ACC112 (cell line): ENCODE data around the gene DTNBP1.
"Not testable (repeated sequence)": the region's sequence is repeated elsewhere in the genome, so short reads cannot be mapped to it uniquely, and the experiment has no call there.

Experiments
- H2AFZ ChIP-seq: fragments of 200-600 bp; sonication (generic); one replicate; pipeline ENCODE4 v1.6.0; 2017; ENCODE audit warnings: antibody characterized with exemption, low read length; ENCODE audit not compliant: unreplicated experiment
- H3K27ac ChIP-seq: fragments of 200-600 bp; sonication (generic); 2 replicates; pipeline ENCODE4 v1.5.1; 2014; ENCODE audit warnings: low read depth, mild to moderate bottlenecking, antibody characterized with exemption, low read length, moderate library complexity
- H3K27me3 ChIP-seq: fragments of 200-600 bp; sonication (generic); 2 replicates; pipeline ENCODE4 v1.6.1; 2014; ENCODE audit warnings: mild to moderate bottlenecking, antibody characterized with exemption, low read length, moderate library complexity, mixed read lengths; ENCODE audit not compliant: insufficient read depth
- H3K36me3 ChIP-seq: fragments of 200-600 bp; sonication (generic); 2 replicates; pipeline ENCODE4 v1.6.1; 2016; ENCODE audit warnings: mild to moderate bottlenecking, antibody characterized with exemption, low read length, moderate library complexity, mixed read lengths; ENCODE audit not compliant: insufficient read depth
- H3K4me1 ChIP-seq: fragments of 200-600 bp; sonication (generic); one replicate; pipeline ENCODE4 v1.6.1; 2016; ENCODE audit warnings: low read length, mixed read lengths; ENCODE audit not compliant: insufficient read depth, unreplicated experiment, control insufficient read depth
- H3K4me3 ChIP-seq: fragments of 200-600 bp; sonication (generic); 2 replicates; pipeline ENCODE4 v1.5.1; 2014; ENCODE audit warnings: mild to moderate bottlenecking, low read depth, low read length
- H3K79me2 ChIP-seq: fragments of 200-600 bp; sonication (generic); one replicate; pipeline ENCODE4 v1.6.0; 2016; ENCODE audit warnings: low read length; ENCODE audit not compliant: control insufficient read depth, unreplicated experiment, insufficient read depth

The DTNBP1 gene

GRCh38 chr6:15547400-15547799 is 115.4 kb downstream of the DTNBP1 start:
- no peaks in the 10 kb centered on the region for H3K36me3 ChIP-seq
- H3K27me3 ChIP-seq, result no peaks in the 10 kb centered on the region
- H3K4me1 ChIP-seq, result no peaks in the 10 kb centered on the region
- no peak overlapping the region for H3K27ac ChIP-seq
- H3K79me2 ChIP-seq, result no peaks in the 10 kb centered on the region
- H3K4me3 ChIP-seq, result no peak overlapping the region
- no peak overlapping the region for H2AFZ ChIP-seq

DNA sequence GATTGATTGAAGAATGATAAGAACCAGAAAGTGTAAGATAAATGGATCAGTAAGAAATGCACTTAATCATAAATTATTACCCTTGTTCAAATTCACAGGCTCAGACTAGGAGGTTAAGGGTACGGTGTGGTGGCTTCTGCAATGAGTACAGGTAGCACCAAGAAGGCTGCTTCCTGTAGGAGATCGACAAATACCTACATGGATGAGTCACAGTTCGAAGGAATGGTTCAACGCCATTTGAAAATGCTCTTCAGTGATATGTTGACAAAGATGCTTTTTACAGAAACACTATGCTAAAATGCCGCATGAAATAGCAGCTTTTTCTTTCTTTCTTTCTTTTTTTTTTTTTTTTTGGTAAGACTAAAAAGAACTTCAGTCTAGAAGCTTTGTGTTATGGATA is 116.2 kb downstream of the DTNBP1 start:
- Histone ChIP-seq H3K79me2 (no peaks in the 10 kb centered on the region), H3K36me3 (no peaks in the 10 kb centered on the region), H3K27me3 (no peaks in the 10 kb centered on the region), H3K4me1 (no peaks in the 10 kb centered on the region), H3K4me3 (no peak overlapping the region), H3K27ac (no peak overlapping the region), H2AFZ (no peak overlapping the region)

- H2AFZ ChIP-seq, result no peak overlapping the region
- H3K4me1 ChIP-seq, result no peaks in the 10 kb centered on the region
- H3K36me3 ChIP-seq, result no peaks in the 10 kb centered on the region
- no peak overlapping the region for H3K27ac ChIP-seq
- H3K79me2 ChIP-seq, result no peaks in the 10 kb centered on the region
- H3K4me3 ChIP-seq, result no peak overlapping the region
- H3K27me3 ChIP-seq, result no peaks in the 10 kb centered on the region
Observed at GRCh38 chr6:15544321-15544900, 118.4 kb downstream of the DTNBP1 start.

- H2AFZ ChIP-seq, H3K27ac ChIP-seq, H3K4me3 ChIP-seq, H3K79me2 ChIP-seq, H3K36me3 ChIP-seq, H3K4me1 ChIP-seq, H3K27me3 ChIP-seq: not testable (repeated sequence)
Observed at GRCh38 chr6:15543332-15543917, 119.4 kb downstream of the DTNBP1 start.

DNA sequence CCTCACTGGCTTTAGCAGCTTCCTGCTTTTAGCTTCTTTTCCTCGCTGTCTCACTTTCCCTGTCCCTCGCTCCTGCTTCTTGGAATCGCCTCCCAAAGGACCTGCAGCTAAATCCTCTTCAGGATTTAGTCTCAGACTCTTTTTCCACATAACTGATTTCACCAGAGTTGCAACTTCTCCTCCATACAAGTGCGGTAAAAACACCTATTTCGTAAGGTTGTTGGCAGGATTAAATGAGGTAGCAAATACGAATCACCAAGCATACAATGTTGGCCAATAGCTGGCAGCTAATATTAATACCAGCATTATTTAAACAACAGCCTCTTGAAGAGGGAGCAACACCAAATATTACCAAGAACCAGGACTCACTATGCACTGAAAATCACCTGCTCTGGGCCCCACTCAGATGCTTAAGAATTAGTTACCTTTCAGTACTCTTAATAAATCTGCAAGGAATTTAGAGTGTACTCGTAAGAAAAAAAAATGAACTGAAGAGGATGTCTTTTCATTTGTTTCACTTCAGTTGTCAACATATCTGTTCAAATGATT is 123.0 kb downstream of the DTNBP1 start:
- Histone ChIP-seq H3K4me3 (no peak overlapping the region), H3K36me3 (no peaks in the 10 kb centered on the region), H3K27me3 (no peaks in the 10 kb centered on the region), H3K79me2 (no peaks in the 10 kb centered on the region), H3K4me1 (no peaks in the 10 kb centered on the region), H3K27ac (no peak overlapping the region), H2AFZ (no peak overlapping the region)

DNA sequence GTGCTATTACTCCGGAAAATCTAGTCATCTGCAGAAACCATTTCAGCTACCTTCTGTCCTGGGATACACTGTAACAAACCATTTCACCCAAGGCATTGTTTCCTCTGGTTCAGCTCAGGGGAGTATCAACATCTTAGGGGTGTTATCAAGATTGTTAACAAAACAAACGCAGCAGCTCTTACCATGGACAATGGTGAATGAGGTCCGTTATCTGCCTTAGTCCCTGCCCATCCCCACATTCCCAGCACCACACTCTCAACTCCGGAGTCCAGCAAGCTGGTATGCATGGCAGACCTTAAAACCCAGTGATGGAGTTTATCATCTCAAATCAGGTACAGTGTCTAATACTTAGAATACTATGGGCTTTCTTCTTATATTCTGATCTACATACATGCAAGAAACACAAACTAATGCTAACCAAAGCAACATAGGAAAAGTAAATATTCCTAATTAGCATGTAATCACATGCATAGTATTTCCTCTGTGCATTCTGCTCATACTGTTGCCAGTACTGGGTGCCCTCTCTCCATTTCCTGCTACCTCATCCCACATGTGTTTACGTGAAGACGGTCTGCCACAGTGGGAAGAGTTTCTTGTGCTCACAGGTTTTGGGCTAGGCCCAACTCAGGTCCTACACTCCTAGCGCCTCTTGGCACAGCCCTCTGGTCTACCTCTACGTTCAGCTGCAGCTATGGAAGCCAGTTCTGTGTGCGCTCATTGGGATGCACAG is 123.9 kb downstream of the DTNBP1 start:
- H3K79me2 ChIP-seq, result no peaks in the 10 kb centered on the region
- H3K36me3 ChIP-seq, result no peaks in the 10 kb centered on the region
- H3K4me1 ChIP-seq, result no peaks in the 10 kb centered on the region

GRCh38 chr6:15538106-15538505 is 124.7 kb downstream of the DTNBP1 start:
- Histone ChIP-seq H3K4me1 (no peaks in the 10 kb centered on the region), H3K4me3 (no peak overlapping the region), H3K79me2 (no peaks in the 10 kb centered on the region), H3K27me3 (no peaks in the 10 kb centered on the region), H2AFZ (no peak overlapping the region), H3K36me3 (no peaks in the 10 kb centered on the region), H3K27ac (no peak overlapping the region)

More for the DNA sequence above, 123.9 kb downstream of the DTNBP1 start:
- no peaks in the 10 kb centered on the region for H3K27me3 ChIP-seq
- H2AFZ ChIP-seq, result no peak overlapping the region
- H3K4me3 ChIP-seq, result no peak overlapping the region
- no peak overlapping the region for H3K27ac ChIP-seq

DNA sequence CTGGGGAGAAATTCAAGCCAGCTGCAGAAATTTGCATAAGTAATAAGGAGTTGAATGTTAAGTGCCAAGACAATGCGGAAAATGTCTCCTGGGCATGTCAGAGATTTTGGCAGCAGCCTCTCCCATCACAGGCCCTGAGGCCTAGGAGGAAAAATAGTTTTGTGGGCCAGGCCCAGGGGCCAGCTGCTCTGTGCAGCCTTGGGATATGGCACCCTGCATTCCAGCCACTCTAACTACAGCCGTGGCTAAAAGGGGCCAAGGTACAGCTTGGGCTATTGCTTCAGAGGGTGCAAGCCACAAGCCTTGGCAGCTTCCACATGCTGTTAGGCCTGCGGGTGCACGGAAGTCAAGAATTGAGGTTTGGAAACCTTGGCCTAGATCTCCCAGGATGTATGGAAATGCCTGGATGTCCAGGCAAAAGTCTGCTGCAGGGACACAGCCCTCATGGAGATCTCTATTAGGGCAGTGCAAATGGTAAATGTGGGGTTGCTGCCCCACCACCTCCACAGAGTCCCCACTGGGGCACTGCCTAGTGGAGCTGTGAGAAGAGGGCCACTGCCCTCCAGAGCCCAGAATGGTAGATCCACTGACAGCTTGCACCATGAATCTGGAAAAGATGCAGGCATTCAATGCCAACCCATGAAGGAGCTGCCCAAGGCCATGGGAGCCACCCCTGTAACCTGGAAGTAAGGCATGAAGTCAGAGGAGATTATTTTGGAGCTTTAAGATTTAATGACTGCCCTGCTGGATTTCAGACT is 126.5 kb downstream of the DTNBP1 start:
- H3K27me3 ChIP-seq, result no peaks in the 10 kb centered on the region
- no peak overlapping the region for H3K4me3 ChIP-seq
- H3K4me1 ChIP-seq, result no peaks in the 10 kb centered on the region
- H3K36me3 ChIP-seq, result no peaks in the 10 kb centered on the region
- no peaks in the 10 kb centered on the region for H3K79me2 ChIP-seq
- no peak overlapping the region for H3K27ac ChIP-seq
- H2AFZ ChIP-seq, result no peak overlapping the region

- Histone ChIP-seq H3K79me2 (no peaks in the 10 kb centered on the region), H2AFZ (no peak overlapping the region), H3K4me3 (no peak overlapping the region), H3K4me1 (no peaks in the 10 kb centered on the region), H3K27me3 (no peaks in the 10 kb centered on the region), H3K27ac (no peak overlapping the region), H3K36me3 (no peaks in the 10 kb centered on the region)
Observed at GRCh38 chr6:15535495-15536197, 127.2 kb downstream of the DTNBP1 start.

DNA sequence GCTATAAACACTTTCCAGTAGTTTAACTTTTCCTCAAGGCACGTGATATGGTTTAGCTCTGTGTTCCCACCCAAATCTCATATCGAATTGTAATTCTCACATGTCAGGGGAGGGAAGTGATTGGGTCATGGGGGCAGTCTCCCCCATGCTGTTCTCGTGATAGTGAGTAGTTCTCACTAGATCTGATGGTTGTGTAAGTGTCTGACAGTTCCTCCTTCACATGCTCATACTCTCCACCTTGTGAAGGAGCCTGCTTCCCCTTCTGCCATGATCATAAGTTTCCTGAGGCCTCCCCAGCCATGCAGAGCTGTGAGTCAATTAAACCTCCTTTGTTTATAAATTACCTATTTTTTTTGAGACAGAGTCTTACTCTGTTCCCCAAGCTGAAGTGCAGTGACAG is 127.9 kb downstream of the DTNBP1 start:
- H3K27me3 ChIP-seq, result no peaks in the 10 kb centered on the region
- no peaks in the 10 kb centered on the region for H3K79me2 ChIP-seq
- no peak overlapping the region for H2AFZ ChIP-seq
- H3K4me3 ChIP-seq, result no peak overlapping the region
- no peak overlapping the region for H3K27ac ChIP-seq
- H3K36me3 ChIP-seq, result no peaks in the 10 kb centered on the region
- H3K4me1 ChIP-seq, result no peaks in the 10 kb centered on the region
